Fibroblast of gingiva (primary cell): Measurements from ENCODE around the gene LHPP.

Source experiments
- DNase-seq: peaks from one replicate; pipeline ENCODE4 v3.0.0-alpha.2; 2011; ENCODE audit warnings: low read depth

LHPP gene

DNA sequence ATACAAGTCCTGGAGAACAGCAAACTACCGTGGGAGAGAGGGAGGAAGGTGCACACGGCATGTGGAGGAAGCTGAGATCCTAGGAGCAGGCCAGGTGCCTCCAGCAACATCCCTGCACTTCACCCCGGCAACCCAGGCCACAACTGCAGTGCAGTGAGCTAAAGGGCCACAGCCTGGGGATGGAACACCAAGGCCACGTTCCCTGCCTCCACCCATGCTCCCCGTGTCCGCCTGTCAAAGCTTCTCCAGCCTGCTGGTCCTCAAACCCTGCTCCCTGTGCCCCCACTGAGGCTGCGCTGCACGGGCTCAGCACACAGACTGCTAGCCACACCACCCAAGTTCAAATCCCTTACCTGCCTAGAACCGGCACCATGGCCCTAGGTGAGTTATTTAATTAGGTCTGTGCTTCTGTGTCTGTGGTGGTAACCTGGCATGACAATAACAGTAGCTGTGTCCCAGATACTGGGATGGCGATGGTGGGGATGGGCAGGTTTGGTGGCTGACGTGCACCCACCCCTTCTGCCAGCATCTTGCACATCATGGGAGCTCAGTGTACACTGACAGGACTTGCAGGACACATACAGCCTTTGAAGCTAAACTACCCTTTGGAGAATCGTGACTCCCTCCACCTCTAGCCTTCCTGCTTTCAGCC is 197.1 kb downstream of the LHPP start:
- DNase-seq, result no peak

- DNase-seq, result no peak
These were observed 197.8 kb downstream of the LHPP start for GRCh38 chr10:124659380-124659779.

DNA sequence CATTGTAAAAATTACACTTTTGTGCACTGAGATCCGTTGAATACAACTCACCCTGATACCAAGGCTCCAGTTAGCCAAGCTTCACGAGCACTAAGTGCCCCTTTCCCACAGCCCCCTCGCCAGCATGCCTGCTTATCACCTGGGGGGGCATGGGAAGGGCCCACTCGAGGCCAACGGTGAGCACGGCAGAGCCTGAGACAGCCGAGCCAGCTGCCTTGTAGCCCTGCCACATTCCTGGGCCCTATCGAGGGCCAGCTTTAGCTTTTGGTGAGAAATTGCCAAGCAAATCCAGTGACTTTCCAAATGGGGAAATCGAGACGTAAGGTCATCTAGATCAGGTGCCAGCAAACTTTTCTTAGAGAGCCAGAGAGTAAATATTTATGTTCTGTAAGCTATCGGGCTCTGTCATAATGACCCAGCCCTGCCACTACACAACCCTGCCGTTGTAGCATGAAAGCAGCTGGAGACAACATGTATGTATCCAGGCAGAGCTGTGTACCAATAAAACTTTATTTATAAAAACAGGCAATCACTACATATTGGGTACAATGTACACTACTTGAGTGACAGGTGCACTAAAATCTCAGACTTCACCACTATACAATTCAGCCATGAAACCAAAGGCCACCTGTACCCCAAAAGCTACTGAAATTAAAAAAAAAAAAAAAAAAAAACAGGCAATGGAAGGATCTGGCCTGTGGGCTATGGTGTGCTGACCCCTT is 198.9 kb downstream of the LHPP start:
- no peak for DNase-seq

DNA sequence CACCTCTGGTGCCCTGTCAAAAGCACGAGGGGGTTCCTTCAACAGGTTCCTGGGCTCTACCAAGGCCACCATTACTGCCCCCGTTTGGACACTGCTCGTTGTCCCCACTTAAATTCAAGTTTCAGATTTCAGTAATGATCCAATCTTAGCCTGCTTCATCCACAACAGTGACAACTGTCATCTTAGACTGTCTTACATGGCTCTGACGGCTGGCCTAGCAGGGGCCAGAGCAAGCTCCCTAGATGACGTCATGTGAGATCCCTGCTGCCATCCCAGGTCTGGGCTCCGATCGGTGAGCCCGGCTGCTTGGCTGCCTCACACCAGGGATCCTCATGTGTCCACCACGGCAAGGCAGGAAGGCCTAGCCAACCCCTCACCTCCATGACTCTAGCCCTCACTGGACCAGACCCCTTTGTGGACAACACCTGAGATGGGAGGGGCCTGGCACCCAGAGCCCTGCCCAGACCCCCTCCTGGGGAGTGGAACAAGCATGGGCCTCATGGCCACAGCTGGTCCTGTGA is 200.1 kb downstream of the LHPP start:
- DNase-seq, result no peak

GRCh38 chr10:124663228-124663627 is 201.6 kb downstream of the LHPP start:
- no peak for DNase-seq
